HepG2 (cell line): ENCODE measurements around the gene EDA2R. TPM values are rescaled to one million over a fixed set of nuclear protein-coding genes. Genes with fewer than 3 reads are reported as not detected.

Source experiments
- ELF1 ChIP-seq: sonication (generic); formaldehyde crosslinking; IDR thresholded peaks from 2 replicates; pipeline ENCODE4 v1.4.0; 2020; ENCODE audit warnings: missing genetic modification reagents
- ELF3 ChIP-seq: IDR thresholded peaks from 2 replicates; pipeline ENCODE4 v1.6.1; 2016; ENCODE audit warnings: missing genetic modification reagents, missing compliant biosample characterization
- NFYB ChIP-seq: sonication (generic); formaldehyde crosslinking; IDR thresholded peaks from 2 replicates; pipeline ENCODE4 v1.4.0; 2020; ENCODE audit warnings: missing genetic modification reagents
- ONECUT2 ChIP-seq: sonication (generic); formaldehyde crosslinking; IDR thresholded peaks from 2 replicates; pipeline ENCODE4 v1.4.0; 2020; ENCODE audit warnings: missing genetic modification reagents
- RBM39 ChIP-seq: fragments of 200-400 bp; formaldehyde crosslinking; IDR thresholded peaks from one replicate; pipeline ENCODE4 v1.6.1; 2018; ENCODE audit warnings: antibody characterized with exemption, mild to moderate bottlenecking, low read depth, low read length; ENCODE audit not compliant: poor library complexity, severe bottlenecking
- SAP130 ChIP-seq: IDR thresholded peaks from 2 replicates; pipeline ENCODE4 v1.6.1; 2016; ENCODE audit warnings: low read depth
- SOX13 ChIP-seq, 3 experiments: fragments of 450-650 bp in 1 of 3; sonication (generic) in 1 of 3; formaldehyde crosslinking in 1 of 3; IDR thresholded peaks in 2 of 3; conservative IDR thresholded peaks in 1 of 3; 2 replicates each; pipeline versions ENCODE4 v1.5.0 to v1.6.1; 2016 to 2020; ENCODE audit warnings: antibody characterized with exemption in 1 of 3, mild to moderate bottlenecking in 1 of 3, missing compliant biosample characterization in 1 of 3, missing genetic modification reagents in 1 of 3, moderate library complexity in 1 of 3
- TAF1 ChIP-seq: sonication (generic); formaldehyde crosslinking; IDR thresholded peaks from 2 replicates; pipeline ENCODE4 v1.4.0; 2020; ENCODE audit warnings: missing genetic modification reagents
- ZNF772 ChIP-seq: sonication (generic); formaldehyde crosslinking; IDR thresholded peaks from 2 replicates; pipeline ENCODE4 v1.5.0; 2020; ENCODE audit warnings: mild to moderate bottlenecking, missing genetic modification reagents
- ZNF883 ChIP-seq: sonication (generic); formaldehyde crosslinking; IDR thresholded peaks from 2 replicates; pipeline ENCODE4 v1.5.1; 2020; ENCODE audit warnings: mild to moderate bottlenecking, missing genetic modification reagents; ENCODE audit errors: not compliant biosample characterization
- polyA plus RNA-seq, 8 experiments: library from polyadenylated mRNA; depleted of rRNA in 3 of 8; stranded (reverse) in 7 of 8; unstranded in 1 of 8; fragments of >200 nt; fragmentation: Illumina TruSeq in 4 of 8; extraction: Trizol in 4 of 8; gene quantifications; 2 replicates each; pipeline versions ENCODE4 v1.2.1 to v1.2.3, GENCODE V29; 2011 to 2016; ENCODE audit warnings: low read depth in 4 of 8, missing spikeins in 1 of 8, mixed read lengths in 1 of 8; ENCODE audit not compliant: insufficient read depth in 1 of 8
- total RNA-seq, 5 experiments: library from RNA; depleted of rRNA; stranded (reverse); fragments of >200 nt; fragmentation: Illumina TruSeq; extraction: Trizol; gene quantifications; 2 replicates each; pipeline ENCODE4 v1.2.3, GENCODE V29; 2016; ENCODE audit warnings: low read depth in 1 of 5
- TF ChIP-seq, protein P1 (sequence below): sonication (generic); formaldehyde crosslinking; IDR thresholded peaks from one replicate; pipeline ENCODE4 v1.5.1; 2020; ENCODE audit warnings: mild to moderate bottlenecking, missing genetic modification reagents; ENCODE audit errors: not compliant biosample characterization

EDA2R gene
- total and polyA plus RNA-seq, 2 of the 13 experiments (the other 11 are each of a cell fraction or from before 2014, with no cell fraction given): 10.0 to 12.0 TPM

DNA sequence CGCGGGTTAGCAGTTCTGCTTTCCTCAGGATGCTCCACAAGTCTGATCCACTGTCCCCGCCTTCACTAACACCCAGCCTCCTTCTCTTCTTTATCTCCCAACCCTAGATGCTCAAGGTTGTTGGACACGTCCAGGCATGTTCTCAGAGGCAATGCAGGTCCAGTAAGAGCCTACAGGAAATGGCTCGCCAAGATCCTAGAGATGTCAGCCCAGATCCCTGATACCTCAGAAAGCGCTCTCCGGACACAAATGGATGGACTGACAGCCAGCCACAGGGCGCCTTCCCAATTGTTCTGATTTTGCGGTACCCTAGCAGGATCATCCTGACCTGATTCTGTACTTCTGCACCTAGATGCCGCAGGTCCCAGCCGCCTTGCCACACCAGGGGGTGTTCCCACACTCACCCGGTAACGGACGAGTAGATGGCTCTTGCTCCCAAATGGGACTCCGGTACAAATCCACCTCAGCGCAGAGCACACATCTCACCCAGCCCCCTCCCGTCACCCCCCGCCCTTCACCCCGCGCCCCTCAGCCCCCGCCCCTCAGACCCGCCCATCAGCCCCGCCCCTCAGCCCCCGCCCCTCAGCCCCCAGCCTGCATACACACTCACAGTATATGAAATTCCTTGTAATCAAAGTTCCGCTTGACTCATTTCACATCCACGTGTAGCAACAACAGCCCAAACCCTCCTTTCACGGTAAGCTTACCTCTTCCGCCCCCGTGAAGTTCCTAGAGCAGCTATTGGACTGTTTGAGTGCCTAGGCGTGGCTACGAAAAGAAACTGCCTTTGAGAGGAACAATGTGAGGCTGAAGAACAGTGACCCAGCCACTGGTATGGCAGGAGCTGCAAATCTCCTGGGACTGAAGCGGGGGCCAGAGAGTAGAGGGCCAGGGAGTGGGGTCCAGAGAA is at the start of gene EDA2R (continued):
- TF ChIP-seq, protein P1, sequence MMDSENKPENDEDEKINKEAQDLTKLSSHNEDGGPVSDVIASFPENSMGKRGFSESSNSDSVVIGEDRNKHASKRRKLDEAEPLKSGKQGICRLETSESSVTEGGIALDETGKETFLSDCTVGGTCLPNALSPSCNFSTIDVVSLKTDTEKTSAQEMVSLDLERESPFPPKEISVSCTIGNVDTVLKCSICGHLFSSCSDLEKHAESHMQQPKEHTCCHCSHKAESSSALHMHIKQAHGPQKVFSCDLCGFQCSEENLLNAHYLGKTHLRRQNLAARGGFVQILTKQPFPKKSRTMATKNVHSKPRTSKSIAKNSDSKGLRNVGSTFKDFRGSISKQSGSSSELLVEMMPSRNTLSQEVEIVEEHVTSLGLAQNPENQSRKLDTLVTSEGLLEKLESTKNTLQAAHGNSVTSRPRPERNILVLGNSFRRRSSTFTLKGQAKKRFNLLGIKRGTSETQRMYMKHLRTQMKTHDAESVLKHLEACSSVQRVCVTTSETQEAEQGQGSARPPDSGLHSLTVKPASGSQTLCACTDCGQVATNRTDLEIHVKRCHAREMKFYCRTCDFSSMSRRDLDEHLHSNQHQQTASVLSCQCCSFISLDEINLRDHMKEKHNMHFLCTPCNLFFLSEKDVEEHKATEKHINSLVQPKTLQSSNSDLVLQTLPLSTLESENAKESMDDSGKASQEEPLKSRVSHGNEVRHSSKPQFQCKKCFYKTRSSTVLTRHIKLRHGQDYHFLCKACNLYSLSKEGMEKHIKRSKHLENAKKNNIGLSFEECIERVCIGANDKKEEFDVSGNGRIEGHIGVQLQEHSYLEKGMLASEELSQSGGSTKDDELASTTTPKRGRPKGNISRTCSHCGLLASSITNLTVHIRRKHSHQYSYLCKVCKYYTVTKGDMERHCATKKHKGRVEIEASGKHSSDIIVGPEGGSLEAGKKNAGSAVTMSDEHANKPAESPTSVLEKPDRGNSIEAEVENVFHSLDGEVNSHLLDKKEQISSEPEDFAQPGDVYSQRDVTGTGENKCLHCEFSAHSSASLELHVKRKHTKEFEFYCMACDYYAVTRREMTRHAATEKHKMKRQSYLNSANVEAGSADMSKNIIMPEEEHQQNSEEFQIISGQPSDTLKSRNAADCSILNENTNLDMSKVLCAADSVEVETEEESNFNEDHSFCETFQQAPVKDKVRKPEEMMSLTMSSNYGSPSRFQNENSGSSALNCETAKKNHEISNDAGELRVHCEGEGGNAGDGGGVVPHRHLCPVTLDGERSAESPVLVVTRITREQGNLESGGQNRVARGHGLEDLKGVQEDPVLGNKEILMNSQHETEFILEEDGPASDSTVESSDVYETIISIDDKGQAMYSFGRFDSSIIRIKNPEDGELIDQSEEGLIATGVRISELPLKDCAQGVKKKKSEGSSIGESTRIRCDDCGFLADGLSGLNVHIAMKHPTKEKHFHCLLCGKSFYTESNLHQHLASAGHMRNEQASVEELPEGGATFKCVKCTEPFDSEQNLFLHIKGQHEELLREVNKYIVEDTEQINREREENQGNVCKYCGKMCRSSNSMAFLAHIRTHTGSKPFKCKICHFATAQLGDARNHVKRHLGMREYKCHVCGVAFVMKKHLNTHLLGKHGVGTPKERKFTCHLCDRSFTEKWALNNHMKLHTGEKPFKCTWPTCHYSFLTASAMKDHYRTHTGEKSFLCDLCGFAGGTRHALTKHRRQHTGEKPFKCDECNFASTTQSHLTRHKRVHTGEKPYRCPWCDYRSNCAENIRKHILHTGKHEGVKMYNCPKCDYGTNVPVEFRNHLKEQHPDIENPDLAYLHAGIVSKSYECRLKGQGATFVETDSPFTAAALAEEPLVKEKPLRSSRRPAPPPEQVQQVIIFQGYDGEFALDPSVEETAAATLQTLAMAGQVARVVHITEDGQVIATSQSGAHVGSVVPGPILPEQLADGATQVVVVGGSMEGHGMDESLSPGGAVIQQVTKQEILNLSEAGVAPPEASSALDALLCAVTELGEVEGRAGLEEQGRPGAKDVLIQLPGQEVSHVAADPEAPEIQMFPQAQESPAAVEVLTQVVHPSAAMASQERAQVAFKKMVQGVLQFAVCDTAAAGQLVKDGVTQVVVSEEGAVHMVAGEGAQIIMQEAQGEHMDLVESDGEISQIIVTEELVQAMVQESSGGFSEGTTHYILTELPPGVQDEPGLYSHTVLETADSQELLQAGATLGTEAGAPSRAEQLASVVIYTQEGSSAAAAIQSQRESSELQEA (CRISPR knock-in tag): no peak
- TF ChIP-seq TAF1 (CRISPR knock-in tag) (peak; percentile 49; the same call in 1 of the 2 replicates), ELF3 (CRISPR knock-in tag) (0 out of 2 replicates have a peak, but pooled peaks have one; percentile 8), ONECUT2 (CRISPR knock-in tag) (no peak), RBM39 (no peak), ZNF772 (CRISPR knock-in tag) (no peak), SOX13 (IDR thresholded peaks at IDR 0.05) (no peak), SOX13 (CRISPR knock-in tag; conservative IDR thresholded peaks at IDR 0.05 in 1 of 2, IDR thresholded peaks at IDR 0.05 in 1 of 2) (peak in 1 of 2 experiments; percentile 8; a peak in 1 of 4 replicates), ELF1 (0 out of 2 replicates have a peak, but pooled peaks have one; percentile 15), NFYB (CRISPR knock-in tag) (peak; percentile 46; the same call in 1 of the 2 replicates), ZNF883 (CRISPR knock-in tag) (no peak), SAP130 (peak; percentile 71)
- TF ChIP-seq, all 625 proteins: peak for 13
